Mononuclear cell (primary cell): ENCODE data around the gene BRAP. TPM values are rescaled to one million over a fixed set of nuclear protein-coding genes. Genes with fewer than 3 reads are reported as not detected.
A peak's percentile ranks its signal among the peaks of the same experiment; 100 is the strongest.
"Not testable (repeated sequence)": the region's sequence is repeated elsewhere in the genome, so short reads cannot be mapped to it uniquely, and the experiment has no call there.

ENCODE experiments used
- H3K27me3 ChIP-seq: 2 replicates; pipeline ENCODE4 v1.6.0; 2011; ENCODE audit warnings: low read length, control low read depth; ENCODE audit not compliant: insufficient read depth
- H3K4me1 ChIP-seq: 2 replicates; pipeline ENCODE4 v1.5.1; 2011; ENCODE audit warnings: mild to moderate bottlenecking, low read length, control low read depth; ENCODE audit not compliant: insufficient read depth
- H3K4me3 ChIP-seq: 2 replicates; pipeline ENCODE4 v1.5.1; 2011; ENCODE audit warnings: mild to moderate bottlenecking, low read length, moderate library complexity
- H3K9me3 ChIP-seq: 2 replicates; pipeline ENCODE4 v1.5.1; 2011; ENCODE audit warnings: low read depth, mild to moderate bottlenecking, control low read depth, low read length
- total RNA-seq: library from RNA; depleted of rRNA; stranded (reverse); fragments of >200 nt; gene quantifications from one replicate; pipeline ENCODE4 v1.2.3, GENCODE V29; 2012

BRAP gene
- total RNA-seq, 1 donor: 35.6 TPM

DNA sequence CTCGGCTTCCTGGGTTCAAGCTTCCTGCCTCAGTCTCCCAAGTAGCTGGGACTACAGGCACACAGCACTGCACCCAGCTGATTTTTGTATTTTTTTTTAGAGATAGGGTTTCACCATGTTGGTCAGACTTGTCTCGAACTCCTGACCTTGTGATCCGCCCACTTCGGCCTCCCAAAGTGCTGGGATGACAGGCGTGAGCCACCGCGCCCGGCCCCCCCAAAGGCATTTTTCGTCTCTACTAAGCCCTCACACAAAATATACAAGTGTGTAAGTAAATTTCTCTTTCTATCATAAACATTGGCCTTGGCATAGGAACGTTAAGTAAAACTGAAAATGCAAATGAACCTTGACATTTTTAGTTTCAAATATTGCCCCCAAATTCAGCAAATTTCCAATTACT, 2.2 kb upstream of the BRAP start:
- Histone ChIP-seq H3K27me3 (no peaks in the 10 kb centered on the region), H3K9me3 (no peaks in the 10 kb centered on the region), H3K4me3 (no peak overlapping the region), H3K4me1 (peaks cover 25% of the 10 kb centered on the region)

DNA sequence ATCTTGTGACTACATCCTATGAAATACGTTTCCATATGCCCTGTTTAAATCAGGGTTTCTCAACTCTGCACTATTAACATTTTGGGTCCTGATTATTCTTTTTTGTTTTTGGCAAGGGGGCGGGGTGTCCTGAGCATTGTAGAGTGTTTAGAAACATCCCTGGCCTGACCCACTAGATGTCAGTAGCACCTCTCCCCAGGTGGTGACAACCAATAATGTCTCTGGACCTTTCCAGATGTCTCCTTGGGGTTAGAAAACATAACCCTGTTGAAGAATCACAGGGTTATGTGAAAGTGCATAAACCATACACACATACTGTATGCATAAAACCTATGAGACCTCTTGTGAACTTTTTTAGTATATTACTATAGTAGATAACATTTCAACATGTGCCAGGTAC, 1.5 kb upstream of the BRAP start:
- Histone ChIP-seq H3K4me1 (peaks cover 25% of the 10 kb centered on the region), H3K4me3 (no peak overlapping the region), H3K9me3 (no peaks in the 10 kb centered on the region), H3K27me3 (no peaks in the 10 kb centered on the region)

- H3K27me3 ChIP-seq: no peaks in the 10 kb centered on the region
- no peaks in the 10 kb centered on the region for H3K9me3 ChIP-seq
- peaks cover 25% of the 10 kb centered on the region for H3K4me1 ChIP-seq
- peak overlapping the region; percentile 92 for H3K4me3 ChIP-seq
Observed at GRCh38 chr12:111686574-111687105, 884 bp upstream of the BRAP start.

DNA sequence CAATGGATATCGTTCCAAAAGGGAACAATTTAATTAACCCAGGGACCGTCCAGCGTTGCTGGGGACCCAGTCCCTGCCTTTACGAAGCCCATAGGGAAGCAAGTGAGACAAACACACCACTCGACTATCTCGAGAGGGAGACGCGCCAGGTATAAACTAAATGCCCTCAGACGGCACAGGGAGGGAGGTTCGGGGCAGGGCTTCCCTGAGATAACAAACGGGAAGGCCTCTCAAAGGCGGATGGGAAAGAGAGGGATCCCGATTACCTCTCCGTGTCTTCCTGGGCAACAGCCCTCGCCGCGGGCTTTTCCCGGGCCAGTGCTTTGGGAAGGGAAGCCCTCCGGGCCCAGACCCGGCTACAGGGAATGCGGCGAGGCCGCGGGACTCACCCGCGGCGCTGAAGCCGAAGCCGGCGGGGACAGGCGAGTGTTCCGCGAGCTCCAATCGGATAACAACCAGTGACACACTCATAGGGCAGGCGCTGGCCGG, 390 bp downstream of the BRAP start:
- H3K4me1 ChIP-seq: peaks cover 25% of the 10 kb centered on the region
- no peaks in the 10 kb centered on the region for H3K27me3 ChIP-seq
- peak overlapping the region; percentile 92 for H3K4me3 ChIP-seq
- H3K9me3 ChIP-seq: no peaks in the 10 kb centered on the region

- peak overlapping the region; percentile 92 for H3K4me3 ChIP-seq
- H3K4me1 ChIP-seq: peaks cover 25% of the 10 kb centered on the region
- H3K9me3 ChIP-seq, H3K27me3 ChIP-seq: not testable (repeated sequence)
Observed at GRCh38 chr12:111684485-111685198, 1.1 kb downstream of the BRAP start.

GRCh38 chr12:111677186-111677585, 8.6 kb downstream of the BRAP start:
- H3K27me3 ChIP-seq: no peaks in the 10 kb centered on the region
- H3K9me3 ChIP-seq: no peaks in the 10 kb centered on the region
- H3K4me3 ChIP-seq: no peak overlapping the region
- H3K4me1 ChIP-seq: no peaks in the 10 kb centered on the region

DNA sequence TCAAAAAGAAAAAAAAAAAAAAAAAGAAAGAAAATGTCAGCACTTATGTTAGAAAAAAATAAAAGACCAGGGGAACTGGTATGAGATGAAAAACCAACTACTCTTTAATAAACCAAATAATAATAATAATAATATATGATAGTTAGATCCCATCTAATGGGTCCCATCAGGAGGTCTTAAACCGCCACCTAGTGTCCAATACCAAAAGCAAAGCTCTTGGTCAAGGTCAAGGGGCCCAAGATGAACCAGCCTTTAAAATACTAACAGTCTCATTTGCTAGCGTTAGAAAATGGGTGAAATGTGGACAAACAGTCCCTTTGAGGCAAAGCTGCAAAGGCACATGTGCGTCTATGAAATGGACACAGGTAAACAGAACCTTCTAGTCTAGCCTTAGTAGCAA, 12.3 kb downstream of the BRAP start:
- Histone ChIP-seq H3K4me1 (no peaks in the 10 kb centered on the region), H3K27me3 (no peaks in the 10 kb centered on the region), H3K4me3 (no peak overlapping the region), H3K9me3 (no peaks in the 10 kb centered on the region)

- no peaks in the 10 kb centered on the region for H3K27me3 ChIP-seq
- no peaks in the 10 kb centered on the region for H3K9me3 ChIP-seq
- no peak overlapping the region for H3K4me3 ChIP-seq
- no peaks in the 10 kb centered on the region for H3K4me1 ChIP-seq
Observed at GRCh38 chr12:111672822-111673381, 12.9 kb downstream of the BRAP start.

GRCh38 chr12:111664961-111665865, 20.5 kb downstream of the BRAP start:
- H3K4me3 ChIP-seq: no peak overlapping the region
- H3K9me3 ChIP-seq: no peaks in the 10 kb centered on the region
- H3K27me3 ChIP-seq: no peaks in the 10 kb centered on the region
- H3K4me1 ChIP-seq: peaks cover 7% of the 10 kb centered on the region

- no peak overlapping the region for H3K4me3 ChIP-seq
- peaks cover 7% of the 10 kb centered on the region for H3K4me1 ChIP-seq
- H3K27me3 ChIP-seq: no peaks in the 10 kb centered on the region
- no peaks in the 10 kb centered on the region for H3K9me3 ChIP-seq
Observed at GRCh38 chr12:111664499-111664898, 21.3 kb downstream of the BRAP start.

- Histone ChIP-seq H3K27me3 (no peaks in the 10 kb centered on the region), H3K4me3 (no peak overlapping the region), H3K4me1 (no peaks in the 10 kb centered on the region), H3K9me3 (no peaks in the 10 kb centered on the region)
Observed at GRCh38 chr12:111656016-111656415, 29.7 kb downstream of the BRAP start.

GRCh38 chr12:111655356-111655755, 30.4 kb downstream of the BRAP start:
- H3K4me1 ChIP-seq: no peaks in the 10 kb centered on the region
- no peak overlapping the region for H3K4me3 ChIP-seq
- H3K27me3 ChIP-seq: no peaks in the 10 kb centered on the region
- H3K9me3 ChIP-seq: no peaks in the 10 kb centered on the region

- no peaks in the 10 kb centered on the region for H3K27me3 ChIP-seq
- no peak overlapping the region for H3K4me3 ChIP-seq
- H3K4me1 ChIP-seq: no peaks in the 10 kb centered on the region
- no peaks in the 10 kb centered on the region for H3K9me3 ChIP-seq
Observed at GRCh38 chr12:111653596-111653995, 32.2 kb downstream of the BRAP start.

GRCh38 chr12:111652530-111652929, 33.2 kb downstream of the BRAP start:
- H3K4me3 ChIP-seq, H3K9me3 ChIP-seq, H3K4me1 ChIP-seq, H3K27me3 ChIP-seq: not testable (repeated sequence)

- no peak overlapping the region for H3K4me3 ChIP-seq
- no peaks in the 10 kb centered on the region for H3K9me3 ChIP-seq
- no peaks in the 10 kb centered on the region for H3K27me3 ChIP-seq
- H3K4me1 ChIP-seq: no peaks in the 10 kb centered on the region
Observed at GRCh38 chr12:111650912-111651311, 34.8 kb downstream of the BRAP start.
